ENCODE results near the gene IPO7.
"Not testable (repeated sequence)": the region's sequence is repeated elsewhere in the genome, so short reads cannot be mapped to it uniquely, and the experiment has no call there.

IPO7 gene

GRCh38 chr11:9401884-9402283 is 17.4 kb downstream of the IPO7 start:
- DNase-seq = not testable (repeated sequence)

GRCh38 chr11:9428706-9429105 is 44.3 kb downstream of the IPO7 start:
- no peak for DNase-seq

GRCh38 chr11:9438611-9439010 is 54.2 kb downstream of the IPO7 start:
- no peak for DNase-seq

GRCh38 chr11:9446230-9446629 is 61.8 kb downstream of the IPO7 start:
- DNase-seq = no peak

- DNase-seq = no peak
These were observed 64.3 kb downstream of the IPO7 start for GRCh38 chr11:9448576-9449352.

DNA sequence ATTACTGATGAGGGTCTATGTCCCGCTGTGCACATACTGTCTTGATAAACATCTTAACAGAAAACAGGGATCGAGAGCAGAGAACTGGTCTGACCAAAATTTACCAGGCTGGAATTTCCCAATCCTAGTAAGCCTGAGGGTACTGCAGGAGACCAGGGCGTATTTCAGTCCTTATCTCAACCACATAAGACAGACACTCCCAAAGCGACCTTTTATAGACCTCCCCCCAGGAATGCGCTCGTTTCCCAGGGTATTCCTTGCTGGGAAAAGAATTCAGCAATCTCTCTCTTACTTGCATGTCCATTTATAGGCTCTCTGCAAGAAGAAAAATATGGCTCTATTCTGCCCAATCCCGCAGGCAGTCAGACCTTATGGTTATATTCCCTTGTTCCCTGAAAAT is 67.6 kb downstream of the IPO7 start:
- DNase-seq = not testable (repeated sequence)

GRCh38 chr11:9455722-9456121 is 71.3 kb downstream of the IPO7 start:
- DNase-seq = no peak

GRCh38 chr11:9459667-9460321 is 75.3 kb downstream of the IPO7 start:
- DNase-seq = no peak

DNA sequence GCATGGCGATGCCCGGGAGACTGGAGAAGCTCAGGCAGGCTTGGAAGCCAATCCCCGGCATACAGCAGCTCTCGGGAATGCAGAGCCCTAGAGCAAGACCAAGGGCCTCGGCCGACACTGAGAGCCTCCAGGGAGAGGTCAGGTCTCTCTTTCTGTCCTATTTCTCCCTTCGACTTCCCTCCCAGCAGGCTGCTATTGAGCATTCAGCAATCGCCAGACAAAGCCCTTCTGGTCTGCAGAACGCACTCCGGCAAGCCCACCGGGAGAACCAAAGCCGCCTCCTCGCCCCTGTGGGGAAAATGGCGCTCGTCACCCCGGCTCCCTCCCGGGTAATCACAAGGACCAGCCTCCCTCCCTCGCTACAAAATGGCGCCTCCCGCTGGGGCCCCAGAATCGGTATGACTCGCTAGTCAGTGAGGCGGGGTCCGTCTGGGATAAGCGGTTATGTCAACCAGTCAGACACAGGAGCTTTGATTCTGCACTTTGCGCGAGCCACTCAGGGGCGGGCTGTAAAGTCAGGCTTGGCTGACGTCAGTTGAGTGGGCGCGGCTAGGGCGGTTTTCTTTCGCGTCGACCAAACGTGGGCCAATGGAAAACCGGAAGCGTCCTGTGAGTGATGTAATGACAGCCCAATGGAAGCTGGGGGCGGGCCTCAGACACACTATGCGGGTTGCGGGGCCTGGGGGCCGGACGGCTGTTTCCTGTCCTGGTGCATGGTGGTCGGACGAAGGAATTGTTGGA is 76.0 kb downstream of the IPO7 start, which contains the start of gene ZNF143:
ZNF143 (plus strand) TSS at position 691 of the 741 bp plus-strand sequence. CDS start 10,297 bp downstream, outside the sequence.
- peak; percentile 100 for DNase-seq

DNA sequence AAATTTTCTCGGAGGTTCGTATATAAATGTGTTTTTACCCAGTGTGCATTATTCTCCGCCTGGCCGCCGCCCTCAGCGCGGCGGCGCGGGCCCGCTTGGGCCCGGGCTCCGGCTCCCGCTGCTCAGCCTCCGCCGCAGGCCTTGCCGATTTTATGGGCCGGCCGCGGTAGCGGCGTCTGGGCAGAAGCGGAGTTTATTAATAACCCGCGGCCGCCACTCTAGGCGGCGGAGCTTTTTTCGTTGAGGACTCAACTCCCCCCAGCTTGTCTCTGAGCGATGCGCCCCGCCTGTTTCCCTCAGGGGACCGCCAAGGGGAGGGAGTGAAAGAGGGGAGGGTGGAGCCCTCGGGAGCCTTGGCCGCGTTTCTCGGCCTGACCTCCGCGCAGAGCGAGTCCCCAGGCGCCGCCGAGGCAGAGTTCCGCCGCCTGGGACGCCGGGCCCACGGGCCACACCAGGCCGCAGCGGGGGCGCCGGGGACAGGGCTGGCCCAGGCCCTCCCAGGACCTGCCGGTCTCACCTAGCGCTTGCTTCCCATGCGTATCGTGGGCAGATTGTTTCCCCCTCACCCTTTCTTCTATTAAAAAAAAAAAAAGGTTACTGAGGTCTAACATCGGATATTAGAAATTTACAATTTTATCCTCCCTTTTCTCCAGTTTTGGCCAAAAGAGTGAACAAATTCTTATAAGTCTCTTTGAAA is 76.8 kb downstream of the IPO7 start:
- peak; percentile 95 for DNase-seq

GRCh38 chr11:9461760-9462134 is 77.3 kb downstream of the IPO7 start:
- DNase-seq = no peak

DNA sequence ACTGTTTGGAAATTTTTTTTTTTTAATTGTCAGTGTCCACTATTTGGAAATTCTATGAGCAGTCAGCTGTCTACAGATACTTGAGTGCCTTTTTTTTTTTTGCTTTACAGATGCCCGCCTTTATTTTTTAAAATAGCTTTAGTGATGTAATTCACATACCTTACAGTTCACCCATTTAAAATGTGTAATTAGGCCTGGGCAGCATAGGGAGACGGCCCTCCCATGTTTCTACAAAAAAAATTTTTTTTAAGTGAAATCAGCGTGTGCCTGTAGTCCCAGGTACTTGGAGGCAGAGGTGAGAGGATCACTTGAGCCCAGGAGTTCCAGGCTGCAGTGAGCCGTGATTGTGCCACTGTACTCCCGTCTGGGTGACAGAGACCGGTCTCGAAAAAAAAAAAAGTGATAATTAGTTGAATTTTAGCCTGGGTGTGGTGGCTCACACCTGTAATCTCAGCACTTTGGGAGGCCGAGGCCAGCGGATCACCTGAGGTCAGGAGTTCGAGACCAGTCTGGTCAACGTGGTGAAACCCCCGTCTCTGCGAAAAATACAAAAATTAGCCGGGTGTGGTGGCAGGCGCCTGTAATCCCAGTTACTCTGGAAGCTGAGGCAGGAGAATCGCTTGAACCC is 77.8 kb downstream of the IPO7 start:
- DNase-seq = no peak

GRCh38 chr11:9462806-9463537 is 78.5 kb downstream of the IPO7 start:
- no peak for DNase-seq

- DNase-seq = no peak
These were observed 86.3 kb downstream of the IPO7 start for GRCh38 chr11:9470765-9471164.

GRCh38 chr11:9473408-9473807 is 89.0 kb downstream of the IPO7 start:
- no peak for DNase-seq

DNA sequence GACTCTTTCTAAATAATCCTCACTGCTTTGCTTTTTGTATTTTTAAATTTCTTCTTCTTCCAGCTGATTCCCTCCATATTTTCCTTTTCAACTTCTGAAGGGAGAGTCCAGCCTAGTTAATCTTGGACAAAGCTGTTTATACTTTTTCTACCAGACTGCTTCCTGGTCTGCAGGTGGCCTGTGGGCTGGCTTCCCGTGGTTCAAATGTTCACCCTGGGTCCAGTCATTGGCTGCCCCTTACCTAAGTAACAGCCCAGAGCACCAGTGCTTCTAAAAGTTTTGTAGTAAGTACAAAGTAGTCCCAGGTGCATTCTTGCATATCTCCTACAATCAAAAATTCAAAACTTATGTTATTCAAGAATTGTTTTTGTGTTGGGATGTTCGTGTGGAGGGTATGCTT is 95.4 kb downstream of the IPO7 start:
- no peak for DNase-seq

DNA sequence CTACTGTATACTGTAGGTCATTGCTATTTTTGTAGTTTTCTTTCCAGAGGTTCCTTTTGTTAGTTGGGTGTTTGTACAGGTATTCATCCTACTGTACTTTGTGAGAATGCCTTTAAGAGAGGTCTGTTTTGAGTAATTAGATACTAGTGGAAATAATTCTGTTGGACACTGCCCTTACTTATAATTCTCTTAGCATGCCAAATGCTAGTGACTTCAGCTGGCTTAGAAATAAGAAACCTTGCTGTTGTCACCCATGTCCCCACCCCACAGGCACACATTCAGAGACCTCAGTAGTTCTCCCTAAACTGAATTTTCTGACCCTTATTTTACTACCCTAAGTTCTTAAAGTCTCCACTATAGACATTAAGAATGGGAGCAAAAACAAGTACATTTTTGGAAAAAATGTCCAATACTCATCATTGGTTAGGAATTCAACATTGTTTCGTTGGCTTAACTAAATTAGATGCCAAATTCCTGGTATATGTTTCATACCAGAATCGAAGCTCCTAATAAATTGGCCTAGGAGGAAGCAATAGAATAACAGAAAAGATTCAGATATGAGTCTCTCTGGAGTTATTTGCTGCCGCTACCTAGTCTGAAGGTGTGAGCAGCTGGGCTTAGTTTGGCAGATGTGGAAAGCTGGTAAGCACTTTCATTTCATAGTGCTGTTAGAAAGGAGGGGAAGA is 104.8 kb downstream of the IPO7 start:
- DNase-seq = no peak

GRCh38 chr11:9490376-9490775 is 105.9 kb downstream of the IPO7 start:
- no peak for DNase-seq

DNA sequence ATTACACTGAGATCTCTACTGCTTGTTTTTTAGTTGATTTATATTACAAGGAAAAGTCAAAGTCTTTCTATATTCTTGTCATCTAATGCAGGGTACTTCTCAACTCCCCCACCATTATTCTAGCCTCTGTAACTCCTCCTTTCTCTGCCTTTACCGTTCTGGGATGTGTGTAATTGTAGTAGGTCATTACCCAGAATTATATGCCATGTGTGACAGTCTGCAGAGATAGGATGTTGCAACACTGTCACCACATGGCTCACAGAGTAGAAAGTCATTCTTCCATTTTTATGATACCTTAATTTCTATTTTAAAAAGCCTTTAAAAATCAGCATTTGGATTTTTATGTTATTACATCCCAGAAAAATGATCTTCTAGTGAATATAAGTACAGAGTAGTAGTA is 109.0 kb downstream of the IPO7 start:
- DNase-seq = no peak

DNA sequence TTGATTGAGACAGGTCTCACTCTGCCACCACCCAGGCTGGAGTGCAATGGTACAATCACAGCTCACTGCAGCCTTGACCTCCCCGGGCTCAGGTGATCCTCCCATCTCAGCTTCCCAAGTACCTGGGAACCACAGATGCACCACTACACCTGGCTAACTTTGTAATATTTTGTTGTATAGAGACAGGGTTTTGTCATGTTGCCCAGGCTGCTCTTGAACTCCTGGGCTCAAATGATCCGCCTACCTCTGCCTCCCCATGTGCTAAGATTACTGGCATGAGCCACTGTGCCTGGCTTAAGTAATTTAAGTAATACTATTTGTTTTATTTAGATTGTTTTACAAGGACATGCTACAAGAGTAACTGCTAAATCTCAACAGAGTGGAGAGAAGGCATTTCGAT is 109.9 kb downstream of the IPO7 start:
- DNase-seq = peak; percentile 3

DNA sequence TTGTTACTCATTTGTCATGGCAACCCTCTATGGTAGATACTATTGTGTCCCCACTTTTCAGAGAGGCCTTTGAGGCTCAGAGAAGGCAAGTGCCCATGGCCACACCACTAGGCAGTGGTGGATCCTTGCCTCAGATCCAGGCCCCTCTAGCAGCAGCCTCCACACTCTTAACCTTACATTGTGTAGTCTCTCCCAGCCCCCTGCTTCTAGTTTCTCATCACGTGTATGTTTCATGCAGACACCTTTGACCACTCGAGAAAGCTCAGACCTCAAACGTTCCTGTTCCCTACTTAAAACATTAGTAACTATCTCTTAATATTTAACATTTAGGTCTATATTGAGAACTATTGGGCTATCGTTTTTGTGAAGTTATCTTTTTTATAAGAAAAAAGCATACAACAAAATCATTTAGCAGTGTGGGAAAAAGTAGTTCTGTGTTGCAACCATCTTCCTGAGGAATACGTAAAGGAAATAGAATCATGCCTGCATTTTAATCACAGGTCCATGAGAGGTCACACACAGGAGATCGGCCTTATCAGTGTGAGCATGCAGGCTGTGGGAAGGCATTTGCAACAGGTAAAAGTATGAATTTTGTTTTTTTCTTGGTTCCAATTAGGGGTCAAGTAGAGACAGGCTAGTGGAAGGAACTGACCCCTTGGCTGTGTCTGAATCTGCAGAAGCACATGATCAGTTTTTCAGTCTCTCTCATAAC is 111.5 kb downstream of the IPO7 start:
- DNase-seq = no peak

All from NCI-H446 treated with DMSO at 0.1 percent for 48 hours (cell line).